CD4-positive, alpha-beta T cell (primary cell): ENCODE results near the gene TTC28. TPM values are rescaled to one million over a fixed set of nuclear protein-coding genes. Genes with fewer than 3 reads are reported as not detected.
"Not testable (repeated sequence)": the region's sequence is repeated elsewhere in the genome, so short reads cannot be mapped to it uniquely, and the experiment has no call there.

ENCODE experiments used
- ATAC-seq: fragments of 200-7000 bp; cut with Tn5 transposase; one replicate; pipeline ENCODE4 v1.10.0; 2022; ENCODE audit warnings: mild to moderate bottlenecking; ENCODE audit not compliant: poor library complexity
- CTCF ChIA-PET: fragments of 350-600 bp; sonication (Branson Sonifier 250); formaldehyde crosslinking; loops from one replicate; lab custom pipeline; 2021; ENCODE audit warnings: antibody characterized with exemption, inconsistent platforms; lab: Charles Lee
- POLR2A ChIA-PET: fragments of 350-600 bp; sonication (Branson Sonifier 250); formaldehyde crosslinking; loops from one replicate; lab custom pipeline; 2021; ENCODE audit warnings: antibody characterized with exemption, inconsistent platforms; lab: Charles Lee
- DNase-seq, 14 experiments: peaks; one replicate each; pipeline ENCODE4 v3.0.0-alpha.2; 2013 to 2020; ENCODE audit warnings: mixed read lengths in 2 of 14
- H3K27ac ChIP-seq, 2 donors: one replicate each; pipeline versions ENCODE4 v1.5.1 to v1.7.0; 2013; ENCODE audit warnings: low read length in 2 of 2, low read depth in 1 of 2, mild to moderate bottlenecking in 1 of 2
- H3K27me3 ChIP-seq, 2 experiments: 1 replicate in 1 of 2; 2 replicates in 1 of 2; pipeline versions ENCODE4 v1.6.1 to v1.7.0; 2013; ENCODE audit warnings: low read length in 2 of 2, control low read depth in 1 of 2, mild to moderate bottlenecking in 1 of 2, moderate library complexity in 1 of 2; ENCODE audit not compliant: insufficient read depth in 2 of 2, control insufficient read depth in 1 of 2
- H3K36me3 ChIP-seq: one replicate; pipeline ENCODE4 v1.6.1; 2013; ENCODE audit warnings: low read length, control low read depth; ENCODE audit not compliant: insufficient read depth
- H3K4me1 ChIP-seq: one replicate; pipeline ENCODE4 v1.6.1; 2013; ENCODE audit warnings: low read length, control low read depth; ENCODE audit not compliant: insufficient read depth
- H3K4me3 ChIP-seq: one replicate; pipeline ENCODE4 v1.5.1; 2013; ENCODE audit warnings: mild to moderate bottlenecking, low read length, moderate library complexity
- H3K9me3 ChIP-seq, 2 experiments: 1 replicate in 1 of 2; 2 replicates in 1 of 2; pipeline versions ENCODE4 v1.6.1 to v1.7.0; 2013; ENCODE audit warnings: low read length in 2 of 2, mild to moderate bottlenecking in 2 of 2, control low read depth in 1 of 2, moderate library complexity in 1 of 2; ENCODE audit not compliant: control insufficient read depth in 1 of 2, insufficient read depth in 1 of 2
- H3K27ac Mint-ChIP-seq: one replicate; pipeline ENCODE4 v1.8.0; 2020; ENCODE audit warnings: mixed read lengths
- H3K27me3 Mint-ChIP-seq: one replicate; pipeline ENCODE4 v1.8.0; 2021; ENCODE audit warnings: mixed read lengths
- H3K36me3 Mint-ChIP-seq: one replicate; pipeline ENCODE4 v1.8.0; 2021; ENCODE audit warnings: low read depth, mixed read lengths
- H3K4me1 Mint-ChIP-seq: one replicate; pipeline ENCODE4 v1.8.0; 2021; ENCODE audit warnings: low read depth, mixed read lengths
- H3K4me3 Mint-ChIP-seq: one replicate; pipeline ENCODE4 v1.8.0; 2020; ENCODE audit warnings: mild to moderate bottlenecking, mixed read lengths
- H3K9me3 Mint-ChIP-seq: one replicate; pipeline ENCODE4 v1.8.0; 2020; ENCODE audit warnings: mixed read lengths
- CTCF ChIP-seq: fragments of 200-600 bp; IDR thresholded peaks from one replicate; pipeline ENCODE4 v1.8.0; 2022; ENCODE audit warnings: antibody characterized with exemption, mild to moderate bottlenecking
- intact Hi-C, 2 experiments: fragments of 100-400 bp; cut with DNase I in 1 of 2; cut with micrococcal nuclease in 1 of 2; formaldehyde crosslinking; loops; one replicate each; pipeline versions ENCODE4 v1.15.1 to v1.9.0; 2023 to 2025; cut with DNase I, micrococcal nuclease
- total RNA-seq, 174 experiments: library from RNA in 2 of 174; stranded (reverse) in 2 of 174; gene quantifications; one replicate each; pipeline ENCODE4 v1.2.3 and lab custom pipeline; 2021 to 2026

The TTC28 gene
- total RNA-seq, 2 experiments from 2014 or later, result 4.6 to 5.7 TPM

- no peaks in the 10 kb centered on the region for H3K9me3 ChIP-seq
- CTCF ChIA-PET, result no interaction called here
Observed at GRCh38 chr22:28521451-28521850, 158.2 kb downstream of the TTC28 start.

GRCh38 chr22:28514321-28514821 is 165.3 kb downstream of the TTC28 start:
- no peak overlapping the region for H3K4me3 ChIP-seq
- ATAC-seq (no peak), DNase-seq (no peak)
- TF ChIP-seq CTCF, result no peak
- Mint-ChIP-seq H3K4me1 (no peaks in the 10 kb centered on the region), H3K4me3 (no peak overlapping the region), H3K27me3 (peaks cover 17% of the 10 kb centered on the region), H3K36me3 (no peaks in the 10 kb centered on the region), H3K9me3 (peaks cover 1% of the 10 kb centered on the region), H3K27ac (no peak overlapping the region)
- POLR2A ChIA-PET, result no interaction called here
- CTCF ChIA-PET, result no interaction called here
- H3K9me3 ChIP-seq, result no peaks in the 10 kb centered on the region
- intact Hi-C loops, result no loop called here
- H3K27ac ChIP-seq, result no peak overlapping the region
- H3K4me1 ChIP-seq, result no peaks in the 10 kb centered on the region
- peaks cover 0 to 2% of the 10 kb centered on the region in 2 experiments for H3K27me3 ChIP-seq
- H3K36me3 ChIP-seq, result no peaks in the 10 kb centered on the region

More at GRCh38 chr22:28521451-28521850, 158.2 kb downstream of the TTC28 start:
- intact Hi-C loops, result no loop called here
- no peak overlapping the region for H3K4me3 Mint-ChIP-seq
- H3K27me3 ChIP-seq, result peaks cover 4 to 6% of the 10 kb centered on the region in 2 experiments
- H3K36me3 Mint-ChIP-seq, result no peaks in the 10 kb centered on the region
- no peak for DNase-seq
- H3K4me1 ChIP-seq, result no peaks in the 10 kb centered on the region
- H3K27ac Mint-ChIP-seq, result no peak overlapping the region
- POLR2A ChIA-PET, result no interaction called here
- TF ChIP-seq CTCF, result no peak
- no peaks in the 10 kb centered on the region for H3K9me3 Mint-ChIP-seq
- peaks cover 38% of the 10 kb centered on the region for H3K27me3 Mint-ChIP-seq
- H3K36me3 ChIP-seq, result no peaks in the 10 kb centered on the region
- no peaks in the 10 kb centered on the region for H3K4me1 Mint-ChIP-seq
- no peak overlapping the region for H3K4me3 ChIP-seq
- no peak overlapping the region for H3K27ac ChIP-seq
- ATAC-seq, result no peak

GRCh38 chr22:28512387-28512786 is 167.3 kb downstream of the TTC28 start:
- H3K27ac ChIP-seq, ATAC-seq, H3K27ac Mint-ChIP-seq, H3K9me3 Mint-ChIP-seq, H3K9me3 ChIP-seq, H3K36me3 ChIP-seq, H3K4me1 Mint-ChIP-seq, H3K4me1 ChIP-seq, intact Hi-C loops, H3K36me3 Mint-ChIP-seq, H3K27me3 ChIP-seq, CTCF ChIA-PET, H3K4me3 Mint-ChIP-seq, H3K4me3 ChIP-seq, DNase-seq: not testable (repeated sequence)
- peaks cover 20% of the 10 kb centered on the region for H3K27me3 Mint-ChIP-seq
- POLR2A ChIA-PET, result interaction anchor here (0.6 kb wide), 1 partner anchor 359 kb away, joined by 6 read pairs; no protein-coding TSS in a partner anchor

GRCh38 chr22:28507896-28508295 is 171.7 kb downstream of the TTC28 start:
- TF ChIP-seq CTCF, result no peak
- ChIA-PET CTCF (no interaction called here), POLR2A (no interaction called here)
- no peaks in the 10 kb centered on the region for H3K4me1 Mint-ChIP-seq
- peaks cover 0 to 7% of the 10 kb centered on the region in 2 experiments for H3K27me3 ChIP-seq
- no peak overlapping the region for H3K27ac Mint-ChIP-seq
- no peaks in the 10 kb centered on the region for H3K4me1 ChIP-seq
- H3K4me3 ChIP-seq, result no peak overlapping the region
- ATAC-seq (no peak), DNase-seq (no peak)
- peaks cover 0 to 5% of the 10 kb centered on the region in 2 experiments for H3K9me3 ChIP-seq
- peaks cover 32% of the 10 kb centered on the region for H3K27me3 Mint-ChIP-seq
- H3K27ac ChIP-seq, result no peak overlapping the region
- no peaks in the 10 kb centered on the region for H3K36me3 ChIP-seq
- no peaks in the 10 kb centered on the region for H3K36me3 Mint-ChIP-seq
- H3K9me3 Mint-ChIP-seq, result peaks cover 7% of the 10 kb centered on the region
- intact Hi-C loops, result no loop called here
- H3K4me3 Mint-ChIP-seq, result no peak overlapping the region
